H1 (cell line): ENCODE data around the gene SLC45A1. TPM values are rescaled to one million over a fixed set of nuclear protein-coding genes. Genes with fewer than 3 reads are reported as not detected.

Experiments used
- CTCF ChIA-PET: fragments of 300-600 bp; sonication (Branson Sonifier 250); formaldehyde crosslinking; loops from one replicate; lab custom pipeline; 2021; ENCODE audit not compliant: partially characterized antibody; lab: Charles Lee
- POLR2A ChIA-PET: fragments of 300-600 bp; sonication (Branson Sonifier 250); formaldehyde crosslinking; loops from one replicate; lab custom pipeline; 2021; ENCODE audit warnings: inconsistent platforms; ENCODE audit not compliant: partially characterized antibody; lab: Charles Lee
- DNase-seq, 2 experiments: peaks; one replicate each; pipeline versions ENCODE4 v3.0.0 to v3.0.0-alpha.2; 2010 to 2022; ENCODE audit warnings: low spot score in 2 of 2, low read depth in 1 of 2, mixed read lengths in 1 of 2
- FAIRE-seq: peaks from 2 replicates; lab custom pipeline; 2011; peaks lifted over from hg19 to GRCh38; lab: Jason Lieb, UNC
- H2AFZ ChIP-seq: 2 replicates; pipeline ENCODE4 v1.8.1; 2012; ENCODE audit warnings: low read length, inconsistent platforms
- H2AK5ac ChIP-seq: 2 replicates; pipeline ENCODE4 v1.6.1; 2013; ENCODE audit warnings: low read depth, low read length
- H2BK120ac ChIP-seq: replicated peaks from 2 replicates; pipeline ENCODE3; 2013; ENCODE audit warnings: low read depth, low read length, inconsistent platforms
- H2BK12ac ChIP-seq: 2 replicates; pipeline ENCODE4 v1.6.1; 2013; ENCODE audit warnings: low read depth, low read length
- H2BK15ac ChIP-seq: 2 replicates; pipeline ENCODE4 v1.6.1; 2013; ENCODE audit warnings: low read length
- H2BK20ac ChIP-seq: 2 replicates; pipeline ENCODE4 v1.6.1; 2013; ENCODE audit warnings: low read length
- H2BK5ac ChIP-seq: 2 replicates; pipeline ENCODE4 v1.6.1; 2013; ENCODE audit warnings: low read depth, low read length
- H3K14ac ChIP-seq: 2 replicates; pipeline ENCODE4 v1.6.1; 2013; ENCODE audit warnings: inconsistent platforms; ENCODE audit not compliant: insufficient read length
- H3K18ac ChIP-seq: 2 replicates; pipeline ENCODE4 v1.6.1; 2013; ENCODE audit warnings: low read length; ENCODE audit errors: extremely low read depth
- H3K23ac ChIP-seq: 2 replicates; pipeline ENCODE4 v1.6.1; 2013; ENCODE audit warnings: inconsistent platforms; ENCODE audit not compliant: insufficient read length
- H3K23me2 ChIP-seq: 2 replicates; pipeline ENCODE4 v1.6.1; 2013; ENCODE audit warnings: low read depth, low read length
- H3K27ac ChIP-seq: 2 replicates; pipeline ENCODE4 v1.6.1; 2011; ENCODE audit warnings: low read depth, low read length, inconsistent platforms
- H3K27me3 ChIP-seq, 4 experiments: replicated peaks in 1 of 4; 1 replicate in 1 of 4; 2 replicates in 3 of 4; pipeline versions ENCODE4 v1.6.1 to v1.8.1; 2011 to 2013; ENCODE audit warnings: low read length in 3 of 4, mild to moderate bottlenecking in 3 of 4, inconsistent platforms in 2 of 4, mixed read lengths in 2 of 4, moderate library complexity in 1 of 4; ENCODE audit not compliant: control insufficient read depth in 3 of 4, insufficient read depth in 3 of 4; ENCODE audit errors: extremely low read depth in 1 of 4
- H3K36me3 ChIP-seq, 4 experiments: 2 replicates each; pipeline versions ENCODE4 v1.6.1 to v1.8.1; 2011 to 2013; ENCODE audit warnings: mild to moderate bottlenecking in 4 of 4, low read length in 3 of 4, moderate library complexity in 2 of 4, control low read depth in 1 of 4, inconsistent platforms in 1 of 4; ENCODE audit not compliant: insufficient read depth in 4 of 4, control insufficient read depth in 2 of 4
- H3K4ac ChIP-seq: replicated peaks from 2 replicates; pipeline ENCODE3; 2013; ENCODE audit warnings: low read length, low read depth, mixed read lengths, inconsistent platforms; ENCODE audit not compliant: insufficient read length
- H3K4me1 ChIP-seq, 4 experiments: replicated peaks in 1 of 4; 1 replicate in 1 of 4; 2 replicates in 3 of 4; pipeline versions ENCODE4 v1.6.1 to v1.8.1; 2011 to 2013; ENCODE audit warnings: low read length in 3 of 4, inconsistent platforms in 2 of 4, mixed read lengths in 1 of 4; ENCODE audit not compliant: insufficient read depth in 4 of 4, control insufficient read depth in 3 of 4
- H3K4me2 ChIP-seq, 2 experiments: 2 replicates each; pipeline versions ENCODE4 v1.6.1 to v1.8.1; 2011 to 2013; ENCODE audit warnings: low read depth in 2 of 2, low read length in 2 of 2, control low read depth in 1 of 2, inconsistent platforms in 1 of 2, mild to moderate bottlenecking in 1 of 2; ENCODE audit not compliant: insufficient read depth in 1 of 2
- H3K4me3 ChIP-seq, 4 experiments: fragments of 200-600, 300-600 bp in 1 of 4; sonication (generic), shearing (Covaris generic), sonication (Bioruptor Twin) in 1 of 4; 2 replicates each; pipeline versions ENCODE4 v1.5.1 to v1.8.1; 2011 to 2016; ENCODE audit warnings: low read length in 4 of 4, low read depth in 3 of 4, control low read depth in 2 of 4, inconsistent platforms in 2 of 4, mild to moderate bottlenecking in 2 of 4, mixed read lengths in 1 of 4, moderate library complexity in 1 of 4; ENCODE audit not compliant: insufficient read depth in 2 of 4; ENCODE audit errors: extremely low read depth in 1 of 4
- H3K56ac ChIP-seq: replicated peaks from 2 replicates; pipeline ENCODE3; 2013; ENCODE audit warnings: low read depth, mild to moderate bottlenecking, mixed read lengths, low read length, inconsistent platforms; ENCODE audit not compliant: insufficient read length
- H3K79me1 ChIP-seq: 2 replicates; pipeline ENCODE4 v1.6.1; 2013; ENCODE audit warnings: low read depth, low read length, control low read depth
- H3K79me2 ChIP-seq, 2 experiments: 2 replicates each; pipeline versions ENCODE4 v1.6.1 to v1.8.1; 2012 to 2013; ENCODE audit warnings: low read length in 2 of 2, mild to moderate bottlenecking in 2 of 2, inconsistent platforms in 1 of 2; ENCODE audit not compliant: insufficient read depth in 2 of 2, control insufficient read depth in 1 of 2
- H3K9ac ChIP-seq, 4 experiments: replicated peaks in 1 of 4; 1 replicate in 1 of 4; 2 replicates in 3 of 4; pipeline versions ENCODE4 v1.6.1 to v1.8.1; 2011 to 2013; ENCODE audit warnings: low read depth in 3 of 4, low read length in 3 of 4, control low read depth in 2 of 4, mild to moderate bottlenecking in 2 of 4, moderate library complexity in 2 of 4, inconsistent platforms in 1 of 4; ENCODE audit errors: extremely low read depth in 1 of 4
- H3K9me3 ChIP-seq, 2 experiments: 2 replicates each; pipeline versions ENCODE4 v1.6.1 to v1.8.1; 2012 to 2013; ENCODE audit warnings: mild to moderate bottlenecking in 2 of 2, moderate library complexity in 2 of 2, control low read depth in 1 of 2, inconsistent platforms in 1 of 2, low read depth in 1 of 2, low read length in 1 of 2, mixed read lengths in 1 of 2; ENCODE audit not compliant: insufficient read depth in 2 of 2
- H4K20me1 ChIP-seq, 2 experiments: replicated peaks in 1 of 2; 2 replicates each; pipeline versions ENCODE3 to v1.8.1; 2011 to 2013; ENCODE audit warnings: inconsistent platforms in 2 of 2, low read length in 2 of 2, mild to moderate bottlenecking in 1 of 2; ENCODE audit not compliant: insufficient read depth in 2 of 2, control insufficient read depth in 1 of 2
- H4K5ac ChIP-seq: 2 replicates; pipeline ENCODE4 v1.6.1; 2013; ENCODE audit warnings: low read length, low read depth, mixed read lengths, inconsistent platforms; ENCODE audit not compliant: insufficient read length
- H4K8ac ChIP-seq: 2 replicates; pipeline ENCODE4 v1.8.0; 2013; ENCODE audit warnings: mild to moderate bottlenecking, moderate library complexity, low read length, inconsistent platforms; ENCODE audit not compliant: insufficient read depth; ENCODE audit errors: extremely low read depth
- H4K91ac ChIP-seq: replicated peaks from 2 replicates; pipeline ENCODE3; 2013; ENCODE audit warnings: low read length, mixed read lengths, inconsistent platforms; ENCODE audit not compliant: insufficient read length
- CBX5 ChIP-seq: fragments of 300-800, 300-1000 bp; sonication (generic); IDR thresholded peaks from 2 replicates; pipeline ENCODE4 v1.7.1; 2016; ENCODE audit warnings: antibody characterized with exemption, low read length, low read depth
- MAFK ChIP-seq: IDR thresholded peaks from 2 replicates; pipeline ENCODE4 v1.6.1; 2012; ENCODE audit warnings: low read depth, mild to moderate bottlenecking, improper control_type of control experiment, low read length
- NANOG ChIP-seq: IDR thresholded peaks from 2 replicates; pipeline ENCODE4 v1.6.1; 2011; ENCODE audit warnings: low read length, low read depth, mild to moderate bottlenecking, inconsistent platforms; ENCODE audit not compliant: insufficient read depth, poor library complexity, severe bottlenecking
- TCF12 ChIP-seq: IDR thresholded peaks from 2 replicates; pipeline ENCODE4 v1.6.1; 2011; ENCODE audit warnings: low read depth, mild to moderate bottlenecking, low read length
- WGBS, 2 experiments: shearing (Covaris generic) in 1 of 2; methylation state at CpG; one replicate each; pipeline versions ENCODE4 v1.1.6 to v1.1.7; 2013 to 2015; ENCODE audit warnings: low lambda C conversion rate in 2 of 2, mixed read lengths in 2 of 2, inconsistent platforms in 1 of 2, low coverage in 1 of 2, missing lambda C conversion rate in 1 of 2; ENCODE audit not compliant: insufficient replicate concordance in 2 of 2, insufficient coverage in 1 of 2, insufficient read length in 1 of 2; ENCODE audit errors: extremely low coverage in 1 of 2, missing lambda C conversion rate in 1 of 2; 5-methylcytosine and 5-hydroxymethylcytosine counted together
- polyA plus RNA-seq, 7 experiments: library from polyadenylated mRNA; depleted of rRNA in 3 of 7; stranded (reverse) in 5 of 7; unstranded in 2 of 7; fragments of >200 nt in 5 of 7; fragments of 200-250 nt in 2 of 7; gene quantifications; 1 replicate in 5 of 7; 2 replicates in 1 of 7; 4 replicates in 1 of 7; pipeline versions ENCODE4 v1.2.1 to v1.2.3, GENCODE V29; 2011 to 2013; ENCODE audit warnings: missing spikeins in 2 of 7, mixed read lengths in 2 of 7
- total RNA-seq: library from RNA; stranded (reverse); fragmentation: NEBNext Ultra II Directional; extraction: Animal tissue kit (Norgen Biotek cat#: 25700); gene quantifications from 2 replicates; pipeline ENCODE4 v1.2.1, GENCODE V29; 2021

SLC45A1 gene
- total and polyA plus RNA-seq, 2 of the 8 experiments (the other 6 are each of a cell fraction or from before 2014, with no cell fraction given) = 1.0 to 1.7 TPM

- DNase-seq (no peak), FAIRE-seq (no peak)
- Histone ChIP-seq H4K8ac (no peak overlapping the region), H3K14ac (no peak overlapping the region), H3K36me3 (no peaks in the 10 kb centered on the region), H4K20me1 (peaks cover 0 to 1% of the 10 kb centered on the region in 2 experiments), H3K9ac (no peak overlapping the region), H2BK15ac (no peak overlapping the region), H2BK120ac (no peak overlapping the region), H3K4me1 (no peaks in the 10 kb centered on the region; a peak in 1 of 7 replicates), H3K79me1 (no peaks in the 10 kb centered on the region), H3K27ac (no peak overlapping the region), H2AK5ac (no peak overlapping the region), H3K27me3 (no peaks in the 10 kb centered on the region), H3K4me2 (no peak overlapping the region), H3K9me3 (no peaks in the 10 kb centered on the region), H2AFZ (no peak overlapping the region), H3K23me2 (peaks cover 8% of the 10 kb centered on the region; the same call in 1 of the 2 replicates), H3K18ac (no peak overlapping the region), H3K4me3 (no peak overlapping the region), H3K4ac (no peak overlapping the region), H2BK12ac (no peak overlapping the region), H4K5ac (no peak overlapping the region), H2BK5ac (no peak overlapping the region), H4K91ac (no peak overlapping the region), H3K79me2 (no peaks in the 10 kb centered on the region), H2BK20ac (no peak overlapping the region), H3K56ac (no peak overlapping the region), H3K23ac (no peak overlapping the region)
- 93% methylated on average over 13 of the region's 13 CpGs; no CpG with 5 or more reads in 1 of the 2 experiments for WGBS, 2 experiments
- ChIA-PET POLR2A (no interaction called here), CTCF (interaction anchor here (1.0 to 1.7 kb wide), 5 partner anchors 10 to 343 kb away, joined by 3 to 4 read pairs (median 3); no protein-coding TSS in a partner anchor)
- TF ChIP-seq TCF12 (no peak), CBX5 (no peak), NANOG (no peak), MAFK (no peak)
These were observed 8.4 kb downstream of the SLC45A1 start for GRCh38 chr1:8326265-8326664.
